GM12891 (cell line): ENCODE data around the gene SORCS2.

Source experiments
- DNase-seq: peaks from one replicate; pipeline ENCODE4 v3.0.0; 2011; ENCODE audit warnings: low spot score; ENCODE audit not compliant: insufficient read length
- FAIRE-seq: peaks from 2 replicates; lab custom pipeline; 2011; peaks lifted over from hg19 to GRCh38; lab: Jason Lieb, UNC
- PAX5 ChIP-seq: IDR thresholded peaks from 2 replicates; pipeline ENCODE4 v1.6.1; 2011; ENCODE audit warnings: low read length, moderate library complexity, mild to moderate bottlenecking; ENCODE audit not compliant: insufficient read depth, severe bottlenecking
- POLR2A ChIP-seq: IDR thresholded peaks from 2 replicates; pipeline ENCODE4 v1.6.1; 2011; ENCODE audit warnings: low read depth, low read length, control low read depth
- POLR2AphosphoS5 ChIP-seq: IDR thresholded peaks from 2 replicates; pipeline ENCODE4 v1.6.1; 2011; ENCODE audit warnings: low read depth, low read length, control low read depth
- POU2F2 ChIP-seq: IDR thresholded peaks from 2 replicates; pipeline ENCODE4 v1.6.1; 2011; ENCODE audit warnings: low read depth, mild to moderate bottlenecking, control low read depth, low read length, moderate library complexity
- SPI1 ChIP-seq: IDR thresholded peaks from 2 replicates; pipeline ENCODE4 v1.6.1; 2011; ENCODE audit warnings: low read depth, low read length, control low read depth
- TAF1 ChIP-seq: IDR thresholded peaks from 2 replicates; pipeline ENCODE4 v1.6.1; 2011; ENCODE audit warnings: low read depth, low read length, control low read depth

The SORCS2 gene

GRCh38 chr4:7313991-7314390 lies 121.7 kb downstream of the SORCS2 start:
- no peak for FAIRE-seq
- no peak for DNase-seq
- TF ChIP-seq POLR2AphosphoS5 (no peak), SPI1 (no peak), POU2F2 (no peak), TAF1 (no peak), PAX5 (no peak), POLR2A (no peak)

- TF ChIP-seq TAF1 (no peak), PAX5 (no peak), SPI1 (no peak), POU2F2 (no peak), POLR2AphosphoS5 (no peak), POLR2A (no peak)
- DNase-seq (no peak), FAIRE-seq (no peak)
Measured at GRCh38 chr4:7315286-7315685, 122.9 kb downstream of the SORCS2 start.

GRCh38 chr4:7315935-7316334 lies 123.6 kb downstream of the SORCS2 start:
- TF ChIP-seq SPI1 (no peak), POU2F2 (no peak), POLR2AphosphoS5 (no peak)
- FAIRE-seq (no peak), DNase-seq (no peak)

- TF ChIP-seq POLR2A, result no peak
- no peak for TF ChIP-seq POLR2AphosphoS5
- no peak for TF ChIP-seq SPI1
- TF ChIP-seq TAF1, result no peak
- no peak for TF ChIP-seq POU2F2
- no peak for TF ChIP-seq PAX5
- FAIRE-seq, result no peak
- no peak for DNase-seq
Measured at GRCh38 chr4:7319024-7319423, 126.7 kb downstream of the SORCS2 start.

GRCh38 chr4:7320206-7320797 lies 128.0 kb downstream of the SORCS2 start:
- no peak for FAIRE-seq
- no peak for TF ChIP-seq TAF1
- no peak for TF ChIP-seq POU2F2
- TF ChIP-seq PAX5, result no peak
- TF ChIP-seq SPI1, result no peak
- no peak for TF ChIP-seq POLR2AphosphoS5
- no peak for TF ChIP-seq POLR2A
- DNase-seq, result no peak

GRCh38 chr4:7322166-7322991 lies 130.0 kb downstream of the SORCS2 start:
- TF ChIP-seq POU2F2 (no peak), POLR2A (no peak)
- FAIRE-seq, result no peak
- DNase-seq, result no peak

- no peak for FAIRE-seq
- no peak for DNase-seq
- TF ChIP-seq PAX5, result no peak
- TF ChIP-seq TAF1, result no peak
Measured at GRCh38 chr4:7323461-7323871, 131.1 kb downstream of the SORCS2 start.

- DNase-seq (no peak), FAIRE-seq (no peak)
- TF ChIP-seq SPI1, result no peak
- no peak for TF ChIP-seq POLR2AphosphoS5
- no peak for TF ChIP-seq PAX5
- TF ChIP-seq POU2F2, result no peak
- no peak for TF ChIP-seq POLR2A
- TF ChIP-seq TAF1, result no peak
Measured at GRCh38 chr4:7323872-7324650, 131.7 kb downstream of the SORCS2 start.

- no peak for TF ChIP-seq POLR2A
- TF ChIP-seq POU2F2, result no peak
- TF ChIP-seq TAF1, result no peak
- no peak for TF ChIP-seq SPI1
- TF ChIP-seq PAX5, result no peak
- no peak for TF ChIP-seq POLR2AphosphoS5
- FAIRE-seq, result no peak
- DNase-seq, result no peak
Measured at GRCh38 chr4:7324651-7325121, 132.3 kb downstream of the SORCS2 start.

GRCh38 chr4:7325541-7325940 lies 133.2 kb downstream of the SORCS2 start:
- FAIRE-seq, result no peak
- TF ChIP-seq POU2F2 (no peak), TAF1 (no peak), PAX5 (no peak), POLR2A (no peak), SPI1 (no peak), POLR2AphosphoS5 (no peak)
- no peak for DNase-seq
